Body of pancreas (tissue), 4 donors: Measurements from ENCODE around the gene FGF9.

Experiments
- POLR2A ChIP-seq, 3 donors: fragments of 450-650 bp; IDR thresholded peaks; one replicate each; pipeline ENCODE4 v1.6.1; 2016; ENCODE audit warnings: antibody characterized with exemption in 3 of 3, mild to moderate bottlenecking in 2 of 3
- TF ChIP-seq, protein P1 (sequence below), 7 experiments: fragments of 450-650 bp in 4 of 7; fragments of 200-600 bp in 3 of 7; sonication (generic) in 3 of 7; IDR thresholded peaks; one replicate each; pipeline ENCODE4 v1.5.1; 2016 to 2019; ENCODE audit warnings: antibody characterized with exemption in 7 of 7

DNA sequence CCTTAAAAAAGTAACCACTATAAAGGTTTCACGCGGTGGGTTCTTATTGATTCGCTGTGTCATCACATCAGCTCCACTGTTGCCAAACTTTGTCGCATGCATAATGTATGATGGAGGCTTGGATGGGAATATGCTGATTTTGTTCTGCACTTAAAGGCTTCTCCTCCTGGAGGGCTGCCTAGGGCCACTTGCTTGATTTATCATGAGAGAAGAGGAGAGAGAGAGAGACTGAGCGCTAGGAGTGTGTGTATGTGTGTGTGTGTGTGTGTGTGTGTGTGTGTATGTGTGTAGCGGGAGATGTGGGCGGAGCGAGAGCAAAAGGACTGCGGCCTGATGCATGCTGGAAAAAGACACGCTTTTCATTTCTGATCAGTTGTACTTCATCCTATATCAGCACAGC, 30.6 kb downstream of the FGF9 start:
- TF ChIP-seq, protein P1, sequence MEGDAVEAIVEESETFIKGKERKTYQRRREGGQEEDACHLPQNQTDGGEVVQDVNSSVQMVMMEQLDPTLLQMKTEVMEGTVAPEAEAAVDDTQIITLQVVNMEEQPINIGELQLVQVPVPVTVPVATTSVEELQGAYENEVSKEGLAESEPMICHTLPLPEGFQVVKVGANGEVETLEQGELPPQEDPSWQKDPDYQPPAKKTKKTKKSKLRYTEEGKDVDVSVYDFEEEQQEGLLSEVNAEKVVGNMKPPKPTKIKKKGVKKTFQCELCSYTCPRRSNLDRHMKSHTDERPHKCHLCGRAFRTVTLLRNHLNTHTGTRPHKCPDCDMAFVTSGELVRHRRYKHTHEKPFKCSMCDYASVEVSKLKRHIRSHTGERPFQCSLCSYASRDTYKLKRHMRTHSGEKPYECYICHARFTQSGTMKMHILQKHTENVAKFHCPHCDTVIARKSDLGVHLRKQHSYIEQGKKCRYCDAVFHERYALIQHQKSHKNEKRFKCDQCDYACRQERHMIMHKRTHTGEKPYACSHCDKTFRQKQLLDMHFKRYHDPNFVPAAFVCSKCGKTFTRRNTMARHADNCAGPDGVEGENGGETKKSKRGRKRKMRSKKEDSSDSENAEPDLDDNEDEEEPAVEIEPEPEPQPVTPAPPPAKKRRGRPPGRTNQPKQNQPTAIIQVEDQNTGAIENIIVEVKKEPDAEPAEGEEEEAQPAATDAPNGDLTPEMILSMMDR (IDR thresholded peaks at IDR 0.05), result no peak
- no peak for TF ChIP-seq POLR2A (IDR thresholded peaks at IDR 0.05)
